Smooth muscle cell (in vitro differentiated cells): ENCODE measurements around the gene BPIFB2. TPM values are rescaled to one million over a fixed set of nuclear protein-coding genes. Genes with fewer than 3 reads are reported as not detected.
"Not testable (repeated sequence)": the region's sequence is repeated elsewhere in the genome, so short reads cannot be mapped to it uniquely, and the experiment has no call there.

ENCODE experiments used
- DNase-seq: peaks from one replicate; lab custom pipeline; 2025; ENCODE audit not compliant: unreplicated experiment; lab: John Stamatoyannopoulos, UW
- H2AFZ ChIP-seq: fragments of 200-600 bp; sonication (generic); 2 replicates; pipeline ENCODE4 v1.6.0; 2016; ENCODE audit warnings: antibody characterized with exemption, low read depth, mild to moderate bottlenecking
- H3F3A ChIP-seq: fragments of 200-600 bp; sonication (generic); 2 replicates; pipeline ENCODE4 v1.6.0; 2017; ENCODE audit warnings: antibody characterized with exemption, low read depth
- H3K27ac ChIP-seq: fragments of 200-600 bp; sonication (generic); 2 replicates; pipeline ENCODE4 v1.5.1; 2016; ENCODE audit warnings: low read depth, mild to moderate bottlenecking
- H3K27me3 ChIP-seq: fragments of 200-600 bp; sonication (generic); 2 replicates; pipeline ENCODE4 v1.6.1; 2016; ENCODE audit warnings: low read depth, mild to moderate bottlenecking
- H3K36me3 ChIP-seq: fragments of 200-600 bp; sonication (generic); 2 replicates; pipeline ENCODE4 v1.5.1; 2016; ENCODE audit warnings: low read depth
- H3K4me1 ChIP-seq: fragments of 200-600 bp; sonication (generic); 2 replicates; pipeline ENCODE4 v1.5.1; 2016; ENCODE audit warnings: low read depth
- H3K4me2 ChIP-seq: fragments of 200-600 bp; sonication (generic); 2 replicates; pipeline ENCODE4 v1.6.0; 2016; ENCODE audit warnings: mild to moderate bottlenecking
- H3K4me3 ChIP-seq: fragments of 200-600 bp; sonication (generic); 2 replicates; pipeline ENCODE4 v1.5.1; 2016; ENCODE audit warnings: mild to moderate bottlenecking
- H3K79me2 ChIP-seq: fragments of 200-600 bp; sonication (generic); 2 replicates; pipeline ENCODE4 v1.6.0; 2016; ENCODE audit warnings: low read depth, mild to moderate bottlenecking
- H3K9ac ChIP-seq: fragments of 200-600 bp; sonication (generic); 2 replicates; pipeline ENCODE4 v1.6.0; 2016; ENCODE audit warnings: low read depth
- H3K9me3 ChIP-seq: fragments of 200-600 bp; sonication (generic); replicated peaks from 2 replicates; pipeline ENCODE4 v1.5.1; 2016; ENCODE audit warnings: low read depth
- H4K20me1 ChIP-seq: fragments of 200-600 bp; sonication (generic); 2 replicates; pipeline ENCODE4 v1.6.0; 2016; ENCODE audit warnings: low read depth
- CTCF ChIP-seq: fragments of 200-600 bp; sonication (generic); IDR thresholded peaks from 2 replicates; pipeline ENCODE4 v1.5.1; 2017; ENCODE audit warnings: borderline replicate concordance, mild to moderate bottlenecking, antibody characterized with exemption; ENCODE audit not compliant: insufficient read depth, poor library complexity, severe bottlenecking
- WGBS: methylation state at CpG from one replicate; pipeline ENCODE4 v1.1.7; 2016; ENCODE audit warnings: low lambda C conversion rate; 5-methylcytosine and 5-hydroxymethylcytosine counted together
- polyA plus RNA-seq: library from polyadenylated mRNA; unstranded; fragments of >200 nt; fragmentation: Nextera tagmentation; extraction: Ambion mirVana; gene quantifications from 2 replicates; pipeline ENCODE4 v1.2.1, GENCODE V29; 2016
- total RNA-seq: library from RNA; depleted of rRNA; stranded (reverse); fragments of >200 nt; gene quantifications from 2 replicates; pipeline ENCODE4 v1.2.3, GENCODE V29; 2014

The BPIFB2 gene
- total and polyA plus RNA-seq, 2 experiments from 2014 or later = not detected

- Histone ChIP-seq H3K79me2 (no peaks in the 10 kb centered on the region), H3K27ac (no peak overlapping the region), H3K4me2 (no peak overlapping the region), H3K4me3 (no peak overlapping the region), H3K27me3 (no peaks in the 10 kb centered on the region), H2AFZ (no peak overlapping the region), H4K20me1 (no peaks in the 10 kb centered on the region), H3F3A (no peaks in the 10 kb centered on the region), H3K9me3 (no peaks in the 10 kb centered on the region), H3K9ac (no peak overlapping the region), H3K4me1 (peaks cover 11% of the 10 kb centered on the region), H3K36me3 (no peaks in the 10 kb centered on the region)
- DNase-seq = no peak
- WGBS = 95% methylated on average over 10 of the region's 10 CpGs
- TF ChIP-seq CTCF = no peak
These were observed 34.3 kb upstream of the BPIFB2 start for GRCh38 chr20:32973077-32973717.

- H3K27ac ChIP-seq, H3K27me3 ChIP-seq, H3K36me3 ChIP-seq, H3K79me2 ChIP-seq, DNase-seq, H3K4me3 ChIP-seq, H4K20me1 ChIP-seq, H3F3A ChIP-seq, H3K9me3 ChIP-seq, H2AFZ ChIP-seq, H3K9ac ChIP-seq, H3K4me2 ChIP-seq: not testable (repeated sequence)
- 83% methylated on average over 9 of the region's 9 CpGs for WGBS
- H3K4me1 ChIP-seq = peaks cover 11% of the 10 kb centered on the region
These were observed 33.1 kb upstream of the BPIFB2 start for GRCh38 chr20:32974204-32975064.

GRCh38 chr20:32975121-32975520, 32.4 kb upstream of the BPIFB2 start:
- not testable (repeated sequence) for H3K27me3 ChIP-seq, H3K27ac ChIP-seq, H3K79me2 ChIP-seq, H2AFZ ChIP-seq, H3K9me3 ChIP-seq, H3K4me2 ChIP-seq, H4K20me1 ChIP-seq, DNase-seq, H3K9ac ChIP-seq, H3F3A ChIP-seq, H3K36me3 ChIP-seq, H3K4me3 ChIP-seq
- peaks cover 11% of the 10 kb centered on the region for H3K4me1 ChIP-seq
- WGBS = 70% methylated on average over 4 of the region's 4 CpGs

- TF ChIP-seq CTCF = no peak
- Histone ChIP-seq H3K36me3 (no peaks in the 10 kb centered on the region), H3K4me2 (no peak overlapping the region), H4K20me1 (no peaks in the 10 kb centered on the region), H3K79me2 (no peaks in the 10 kb centered on the region), H2AFZ (no peak overlapping the region), H3K4me1 (peaks cover 16% of the 10 kb centered on the region), H3K27me3 (no peaks in the 10 kb centered on the region), H3K9ac (no peak overlapping the region), H3K4me3 (no peak overlapping the region), H3K27ac (no peak overlapping the region), H3F3A (no peaks in the 10 kb centered on the region), H3K9me3 (no peaks in the 10 kb centered on the region)
- DNase-seq = no peak
- 83% methylated on average over 15 of the region's 15 CpGs for WGBS
These were observed 31.5 kb upstream of the BPIFB2 start for GRCh38 chr20:32975698-32976674.
